H1 (cell line): ENCODE data around the gene CCDC13. TPM values are rescaled to one million over a fixed set of nuclear protein-coding genes. Genes with fewer than 3 reads are reported as not detected.
A peak's percentile ranks its signal among the peaks of the same experiment; 100 is the strongest.

Source experiments
- CTCF ChIA-PET: fragments of 300-600 bp; sonication (Branson Sonifier 250); formaldehyde crosslinking; loops from one replicate; lab custom pipeline; 2021; ENCODE audit not compliant: partially characterized antibody; lab: Charles Lee
- POLR2A ChIA-PET: fragments of 300-600 bp; sonication (Branson Sonifier 250); formaldehyde crosslinking; loops from one replicate; lab custom pipeline; 2021; ENCODE audit warnings: inconsistent platforms; ENCODE audit not compliant: partially characterized antibody; lab: Charles Lee
- DNase-seq, 2 experiments: peaks; one replicate each; pipeline versions ENCODE4 v3.0.0 to v3.0.0-alpha.2; 2010 to 2022; ENCODE audit warnings: low spot score in 2 of 2, low read depth in 1 of 2, mixed read lengths in 1 of 2
- FAIRE-seq: peaks from 2 replicates; lab custom pipeline; 2011; peaks lifted over from hg19 to GRCh38; lab: Jason Lieb, UNC
- H2AFZ ChIP-seq: 2 replicates; pipeline ENCODE4 v1.8.1; 2012; ENCODE audit warnings: low read length, inconsistent platforms
- H2AK5ac ChIP-seq: 2 replicates; pipeline ENCODE4 v1.6.1; 2013; ENCODE audit warnings: low read depth, low read length
- H2BK120ac ChIP-seq: replicated peaks from 2 replicates; pipeline ENCODE3; 2013; ENCODE audit warnings: low read depth, low read length, inconsistent platforms
- H2BK12ac ChIP-seq: 2 replicates; pipeline ENCODE4 v1.6.1; 2013; ENCODE audit warnings: low read depth, low read length
- H2BK15ac ChIP-seq: 2 replicates; pipeline ENCODE4 v1.6.1; 2013; ENCODE audit warnings: low read length
- H2BK20ac ChIP-seq: 2 replicates; pipeline ENCODE4 v1.6.1; 2013; ENCODE audit warnings: low read length
- H2BK5ac ChIP-seq: 2 replicates; pipeline ENCODE4 v1.6.1; 2013; ENCODE audit warnings: low read depth, low read length
- H3K14ac ChIP-seq: 2 replicates; pipeline ENCODE4 v1.6.1; 2013; ENCODE audit warnings: inconsistent platforms; ENCODE audit not compliant: insufficient read length
- H3K18ac ChIP-seq: 2 replicates; pipeline ENCODE4 v1.6.1; 2013; ENCODE audit warnings: low read length; ENCODE audit errors: extremely low read depth
- H3K23ac ChIP-seq: 2 replicates; pipeline ENCODE4 v1.6.1; 2013; ENCODE audit warnings: inconsistent platforms; ENCODE audit not compliant: insufficient read length
- H3K23me2 ChIP-seq: 2 replicates; pipeline ENCODE4 v1.6.1; 2013; ENCODE audit warnings: low read depth, low read length
- H3K27ac ChIP-seq: 2 replicates; pipeline ENCODE4 v1.6.1; 2011; ENCODE audit warnings: low read depth, low read length, inconsistent platforms
- H3K27me3 ChIP-seq, 4 experiments: replicated peaks in 1 of 4; 1 replicate in 1 of 4; 2 replicates in 3 of 4; pipeline versions ENCODE4 v1.6.1 to v1.8.1; 2011 to 2013; ENCODE audit warnings: low read length in 3 of 4, mild to moderate bottlenecking in 3 of 4, inconsistent platforms in 2 of 4, mixed read lengths in 2 of 4, moderate library complexity in 1 of 4; ENCODE audit not compliant: control insufficient read depth in 3 of 4, insufficient read depth in 3 of 4; ENCODE audit errors: extremely low read depth in 1 of 4
- H3K36me3 ChIP-seq, 4 experiments: 2 replicates each; pipeline versions ENCODE4 v1.6.1 to v1.8.1; 2011 to 2013; ENCODE audit warnings: mild to moderate bottlenecking in 4 of 4, low read length in 3 of 4, moderate library complexity in 2 of 4, control low read depth in 1 of 4, inconsistent platforms in 1 of 4; ENCODE audit not compliant: insufficient read depth in 4 of 4, control insufficient read depth in 2 of 4
- H3K4ac ChIP-seq: replicated peaks from 2 replicates; pipeline ENCODE3; 2013; ENCODE audit warnings: low read length, low read depth, mixed read lengths, inconsistent platforms; ENCODE audit not compliant: insufficient read length
- H3K4me1 ChIP-seq, 4 experiments: replicated peaks in 1 of 4; 1 replicate in 1 of 4; 2 replicates in 3 of 4; pipeline versions ENCODE4 v1.6.1 to v1.8.1; 2011 to 2013; ENCODE audit warnings: low read length in 3 of 4, inconsistent platforms in 2 of 4, mixed read lengths in 1 of 4; ENCODE audit not compliant: insufficient read depth in 4 of 4, control insufficient read depth in 3 of 4
- H3K4me2 ChIP-seq, 2 experiments: 2 replicates each; pipeline versions ENCODE4 v1.6.1 to v1.8.1; 2011 to 2013; ENCODE audit warnings: low read depth in 2 of 2, low read length in 2 of 2, control low read depth in 1 of 2, inconsistent platforms in 1 of 2, mild to moderate bottlenecking in 1 of 2; ENCODE audit not compliant: insufficient read depth in 1 of 2
- H3K4me3 ChIP-seq, 4 experiments: fragments of 200-600, 300-600 bp in 1 of 4; sonication (generic), shearing (Covaris generic), sonication (Bioruptor Twin) in 1 of 4; 2 replicates each; pipeline versions ENCODE4 v1.5.1 to v1.8.1; 2011 to 2016; ENCODE audit warnings: low read length in 4 of 4, low read depth in 3 of 4, control low read depth in 2 of 4, inconsistent platforms in 2 of 4, mild to moderate bottlenecking in 2 of 4, mixed read lengths in 1 of 4, moderate library complexity in 1 of 4; ENCODE audit not compliant: insufficient read depth in 2 of 4; ENCODE audit errors: extremely low read depth in 1 of 4
- H3K56ac ChIP-seq: replicated peaks from 2 replicates; pipeline ENCODE3; 2013; ENCODE audit warnings: low read depth, mild to moderate bottlenecking, mixed read lengths, low read length, inconsistent platforms; ENCODE audit not compliant: insufficient read length
- H3K79me1 ChIP-seq: 2 replicates; pipeline ENCODE4 v1.6.1; 2013; ENCODE audit warnings: low read depth, low read length, control low read depth
- H3K79me2 ChIP-seq, 2 experiments: 2 replicates each; pipeline versions ENCODE4 v1.6.1 to v1.8.1; 2012 to 2013; ENCODE audit warnings: low read length in 2 of 2, mild to moderate bottlenecking in 2 of 2, inconsistent platforms in 1 of 2; ENCODE audit not compliant: insufficient read depth in 2 of 2, control insufficient read depth in 1 of 2
- H3K9ac ChIP-seq, 4 experiments: replicated peaks in 1 of 4; 1 replicate in 1 of 4; 2 replicates in 3 of 4; pipeline versions ENCODE4 v1.6.1 to v1.8.1; 2011 to 2013; ENCODE audit warnings: low read depth in 3 of 4, low read length in 3 of 4, control low read depth in 2 of 4, mild to moderate bottlenecking in 2 of 4, moderate library complexity in 2 of 4, inconsistent platforms in 1 of 4; ENCODE audit errors: extremely low read depth in 1 of 4
- H3K9me3 ChIP-seq, 2 experiments: 2 replicates each; pipeline versions ENCODE4 v1.6.1 to v1.8.1; 2012 to 2013; ENCODE audit warnings: mild to moderate bottlenecking in 2 of 2, moderate library complexity in 2 of 2, control low read depth in 1 of 2, inconsistent platforms in 1 of 2, low read depth in 1 of 2, low read length in 1 of 2, mixed read lengths in 1 of 2; ENCODE audit not compliant: insufficient read depth in 2 of 2
- H4K20me1 ChIP-seq, 2 experiments: replicated peaks in 1 of 2; 2 replicates each; pipeline versions ENCODE3 to v1.8.1; 2011 to 2013; ENCODE audit warnings: inconsistent platforms in 2 of 2, low read length in 2 of 2, mild to moderate bottlenecking in 1 of 2; ENCODE audit not compliant: insufficient read depth in 2 of 2, control insufficient read depth in 1 of 2
- H4K5ac ChIP-seq: 2 replicates; pipeline ENCODE4 v1.6.1; 2013; ENCODE audit warnings: low read length, low read depth, mixed read lengths, inconsistent platforms; ENCODE audit not compliant: insufficient read length
- H4K8ac ChIP-seq: 2 replicates; pipeline ENCODE4 v1.8.0; 2013; ENCODE audit warnings: mild to moderate bottlenecking, moderate library complexity, low read length, inconsistent platforms; ENCODE audit not compliant: insufficient read depth; ENCODE audit errors: extremely low read depth
- H4K91ac ChIP-seq: replicated peaks from 2 replicates; pipeline ENCODE3; 2013; ENCODE audit warnings: low read length, mixed read lengths, inconsistent platforms; ENCODE audit not compliant: insufficient read length
- CHD2 ChIP-seq: IDR thresholded peaks from 2 replicates; pipeline ENCODE4 v1.6.1; 2012; ENCODE audit warnings: low read length, improper control_type of control experiment
- WGBS, 2 experiments: shearing (Covaris generic) in 1 of 2; methylation state at CpG; one replicate each; pipeline versions ENCODE4 v1.1.6 to v1.1.7; 2013 to 2015; ENCODE audit warnings: low lambda C conversion rate in 2 of 2, mixed read lengths in 2 of 2, inconsistent platforms in 1 of 2, low coverage in 1 of 2, missing lambda C conversion rate in 1 of 2; ENCODE audit not compliant: insufficient replicate concordance in 2 of 2, insufficient coverage in 1 of 2, insufficient read length in 1 of 2; ENCODE audit errors: extremely low coverage in 1 of 2, missing lambda C conversion rate in 1 of 2; 5-methylcytosine and 5-hydroxymethylcytosine counted together
- polyA plus RNA-seq, 7 experiments: library from polyadenylated mRNA; depleted of rRNA in 3 of 7; stranded (reverse) in 5 of 7; unstranded in 2 of 7; fragments of >200 nt in 5 of 7; fragments of 200-250 nt in 2 of 7; gene quantifications; 1 replicate in 5 of 7; 2 replicates in 1 of 7; 4 replicates in 1 of 7; pipeline versions ENCODE4 v1.2.1 to v1.2.3, GENCODE V29; 2011 to 2013; ENCODE audit warnings: missing spikeins in 2 of 7, mixed read lengths in 2 of 7
- total RNA-seq: library from RNA; stranded (reverse); fragmentation: NEBNext Ultra II Directional; extraction: Animal tissue kit (Norgen Biotek cat#: 25700); gene quantifications from 2 replicates; pipeline ENCODE4 v1.2.1, GENCODE V29; 2021

CCDC13 gene
- total and polyA plus RNA-seq, 2 of the 8 experiments (the other 6 are each of a cell fraction or from before 2014, with no cell fraction given), result 0.06 TPM; not detected in 1

DNA sequence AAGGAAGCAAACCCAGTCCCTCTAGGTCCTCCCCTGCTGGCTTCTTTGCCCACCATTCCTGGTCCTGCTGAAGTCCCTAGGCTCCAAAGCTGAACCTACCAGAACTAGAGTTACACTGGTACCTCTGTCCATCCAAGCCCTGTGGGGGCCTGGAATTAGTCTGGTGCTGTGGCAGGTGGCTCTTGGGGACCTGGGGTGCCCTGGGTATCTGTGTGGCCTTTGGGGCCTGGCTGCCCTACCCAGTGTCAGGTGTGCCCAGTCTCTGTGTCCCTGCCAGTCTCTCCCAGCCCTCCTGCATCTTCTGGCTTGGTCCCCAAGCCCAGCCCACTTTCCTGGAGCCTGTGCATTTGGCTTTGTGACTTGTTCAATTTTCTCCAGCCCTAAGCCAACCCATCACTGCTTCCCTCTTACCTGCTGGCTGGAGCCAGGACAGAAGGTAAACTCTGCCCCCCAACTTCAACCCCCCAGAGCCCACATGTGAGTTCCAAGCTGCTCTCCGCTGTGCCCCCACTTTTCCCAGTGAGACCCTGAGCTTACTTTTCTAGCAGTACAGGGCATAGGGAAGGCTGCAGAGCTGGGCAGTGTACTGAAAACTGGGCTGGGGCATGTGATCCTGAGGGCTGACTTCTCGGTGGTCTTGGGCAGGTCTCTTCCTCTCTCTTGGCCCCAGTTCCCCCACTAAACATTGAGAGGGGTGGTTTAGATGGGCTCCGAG is 42.2 kb downstream of the CCDC13 start:
- H3K4me3 ChIP-seq, result no peak overlapping the region
- H3K56ac ChIP-seq, result no peak overlapping the region
- H2AK5ac ChIP-seq, result no peak overlapping the region
- no peak for TF ChIP-seq CHD2
- DNase-seq (peak in 1 of 2 experiments; percentile 33), FAIRE-seq (no peak)
- no peak overlapping the region for H3K23ac ChIP-seq
- ChIA-PET POLR2A (no interaction called here), CTCF (interaction anchor here (0.7 to 4.0 kb wide), 7 partner anchors 9 to 83 kb away, joined by 3 to 18 read pairs (median 5); partner anchors contain the start of gene HHATL)
- peaks cover 0 to 32% (median 15%) of the 10 kb centered on the region in 4 experiments; a peak in 5 of 7 replicates for H3K4me1 ChIP-seq
- no peaks in the 10 kb centered on the region for H4K20me1 ChIP-seq
- 0 out of 7 replicates have a peak, but pooled peaks cover 0 to 3% (median 0%) of the 10 kb centered on the region in 4 experiments for H3K27me3 ChIP-seq
- WGBS, 2 experiments, result 89% methylated on average over 3 of the region's 3 CpGs; no CpG with 5 or more reads in 1 of the 2 experiments
- no peak overlapping the region for H4K5ac ChIP-seq
- no peak overlapping the region for H3K14ac ChIP-seq
- H4K8ac ChIP-seq, result no peak overlapping the region; the same call in 1 of the 2 replicates
- H4K91ac ChIP-seq, result no peak overlapping the region
- H3K79me1 ChIP-seq, result no peaks in the 10 kb centered on the region
- no peaks in the 10 kb centered on the region for H3K9me3 ChIP-seq
- no peak overlapping the region for H3K9ac ChIP-seq
- no peak overlapping the region for H3K4ac ChIP-seq
- no peaks in the 10 kb centered on the region for H3K36me3 ChIP-seq
- no peaks in the 10 kb centered on the region for H3K23me2 ChIP-seq
- H3K79me2 ChIP-seq, result no peaks in the 10 kb centered on the region
- H2BK20ac ChIP-seq, result 0 out of 2 replicates have a peak overlapping the region, but pooled peaks have one; percentile 3
- H2BK15ac ChIP-seq, result no peak overlapping the region
- no peak overlapping the region for H2AFZ ChIP-seq
- H2BK120ac ChIP-seq, result no peak overlapping the region
- no peak overlapping the region for H3K4me2 ChIP-seq
- H3K18ac ChIP-seq, result no peak overlapping the region
- H2BK12ac ChIP-seq, result no peak overlapping the region
- no peak overlapping the region for H3K27ac ChIP-seq
- no peak overlapping the region for H2BK5ac ChIP-seq
